ENCODE measurements around the gene AVPR2. TPM values are rescaled to one million over a fixed set of nuclear protein-coding genes. Genes with fewer than 3 reads are reported as not detected.
A peak's percentile ranks its signal among the peaks of the same experiment; 100 is the strongest.

AVPR2 gene
- total and polyA plus RNA-seq, 9 of the 15 experiments (the other 6 are each of a cell fraction or from before 2014, with no cell fraction given) = not detected

DNA sequence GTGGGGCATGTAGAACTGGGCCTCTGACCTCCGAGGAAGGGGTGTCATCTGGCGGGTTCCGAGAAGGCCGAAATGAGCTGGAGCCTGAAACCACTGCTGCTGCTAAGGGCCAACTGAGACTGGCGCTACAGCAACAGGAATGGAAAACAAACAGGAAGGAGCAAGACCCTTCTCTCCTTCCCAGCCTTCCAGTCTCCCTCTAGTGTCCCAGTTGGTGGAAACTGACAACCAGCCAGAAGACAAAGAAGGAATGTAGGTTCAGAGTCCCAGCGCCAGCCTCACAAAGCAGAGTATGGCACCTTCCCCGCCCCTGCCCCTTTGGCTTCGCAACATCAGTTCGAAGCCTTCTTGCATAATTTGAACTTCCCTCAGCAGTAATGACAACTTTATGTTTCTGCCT lies 49.8 kb upstream of the AVPR2 start:
- FAIRE-seq (no peak), ATAC-seq (no peak)
- no peak for TF ChIP-seq ETV6 (IDR thresholded peaks at IDR 0.05; ENCODE audit: borderline replicate concordance in 1 of 2, low read depth in 2 of 2, low read length in 1 of 2)
- no peak for TF ChIP-seq ETV6 (CRISPR knock-in tag; IDR thresholded peaks at IDR 0.05; ENCODE audit: borderline replicate concordance)
- TF ChIP-seq, protein P1, sequence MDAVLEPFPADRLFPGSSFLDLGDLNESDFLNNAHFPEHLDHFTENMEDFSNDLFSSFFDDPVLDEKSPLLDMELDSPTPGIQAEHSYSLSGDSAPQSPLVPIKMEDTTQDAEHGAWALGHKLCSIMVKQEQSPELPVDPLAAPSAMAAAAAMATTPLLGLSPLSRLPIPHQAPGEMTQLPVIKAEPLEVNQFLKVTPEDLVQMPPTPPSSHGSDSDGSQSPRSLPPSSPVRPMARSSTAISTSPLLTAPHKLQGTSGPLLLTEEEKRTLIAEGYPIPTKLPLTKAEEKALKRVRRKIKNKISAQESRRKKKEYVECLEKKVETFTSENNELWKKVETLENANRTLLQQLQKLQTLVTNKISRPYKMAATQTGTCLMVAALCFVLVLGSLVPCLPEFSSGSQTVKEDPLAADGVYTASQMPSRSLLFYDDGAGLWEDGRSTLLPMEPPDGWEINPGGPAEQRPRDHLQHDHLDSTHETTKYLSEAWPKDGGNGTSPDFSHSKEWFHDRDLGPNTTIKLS (IDR thresholded peaks at IDR 0.05; ENCODE audit: borderline replicate concordance, low read depth) = no peak
- TF ChIP-seq MTF1 (CRISPR knock-in tag; IDR thresholded peaks at IDR 0.05; ENCODE audit: borderline replicate concordance) = no peak
- no peak for TF ChIP-seq ZNF41 (CRISPR knock-in tag; conservative IDR thresholded peaks at IDR 0.05)
- TF ChIP-seq, protein P2, sequence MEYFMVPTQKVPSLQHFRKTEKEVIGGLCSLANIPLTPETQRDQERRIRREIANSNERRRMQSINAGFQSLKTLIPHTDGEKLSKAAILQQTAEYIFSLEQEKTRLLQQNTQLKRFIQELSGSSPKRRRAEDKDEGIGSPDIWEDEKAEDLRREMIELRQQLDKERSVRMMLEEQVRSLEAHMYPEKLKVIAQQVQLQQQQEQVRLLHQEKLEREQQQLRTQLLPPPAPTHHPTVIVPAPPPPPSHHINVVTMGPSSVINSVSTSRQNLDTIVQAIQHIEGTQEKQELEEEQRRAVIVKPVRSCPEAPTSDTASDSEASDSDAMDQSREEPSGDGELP (CRISPR knock-in tag; IDR thresholded peaks at IDR 0.05; ENCODE audit: borderline replicate concordance) = no peak
- TF ChIP-seq, protein P3, sequence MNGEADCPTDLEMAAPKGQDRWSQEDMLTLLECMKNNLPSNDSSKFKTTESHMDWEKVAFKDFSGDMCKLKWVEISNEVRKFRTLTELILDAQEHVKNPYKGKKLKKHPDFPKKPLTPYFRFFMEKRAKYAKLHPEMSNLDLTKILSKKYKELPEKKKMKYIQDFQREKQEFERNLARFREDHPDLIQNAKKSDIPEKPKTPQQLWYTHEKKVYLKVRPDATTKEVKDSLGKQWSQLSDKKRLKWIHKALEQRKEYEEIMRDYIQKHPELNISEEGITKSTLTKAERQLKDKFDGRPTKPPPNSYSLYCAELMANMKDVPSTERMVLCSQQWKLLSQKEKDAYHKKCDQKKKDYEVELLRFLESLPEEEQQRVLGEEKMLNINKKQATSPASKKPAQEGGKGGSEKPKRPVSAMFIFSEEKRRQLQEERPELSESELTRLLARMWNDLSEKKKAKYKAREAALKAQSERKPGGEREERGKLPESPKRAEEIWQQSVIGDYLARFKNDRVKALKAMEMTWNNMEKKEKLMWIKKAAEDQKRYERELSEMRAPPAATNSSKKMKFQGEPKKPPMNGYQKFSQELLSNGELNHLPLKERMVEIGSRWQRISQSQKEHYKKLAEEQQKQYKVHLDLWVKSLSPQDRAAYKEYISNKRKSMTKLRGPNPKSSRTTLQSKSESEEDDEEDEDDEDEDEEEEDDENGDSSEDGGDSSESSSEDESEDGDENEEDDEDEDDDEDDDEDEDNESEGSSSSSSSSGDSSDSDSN (IDR thresholded peaks at IDR 0.05; ENCODE audit: borderline replicate concordance in 1 of 2, low read depth in 2 of 2, low read length in 2 of 2) = no peak
- TF ChIP-seq RAD51 (IDR thresholded peaks at IDR 0.05; ENCODE audit: borderline replicate concordance, low read depth) = no peak
- no peak for TF ChIP-seq RB1 (IDR thresholded peaks at IDR 0.05; ENCODE audit: low read depth)
- TF ChIP-seq ZNF184 (CRISPR knock-in tag; IDR thresholded peaks at IDR 0.05) = no peak
- no peak for TF ChIP-seq ZNF232 (CRISPR knock-in tag; IDR thresholded peaks at IDR 0.05)
- TF ChIP-seq PHF21A (IDR thresholded peaks at IDR 0.05; ENCODE audit: borderline replicate concordance, low read depth) = no peak
- no peak for TF ChIP-seq KAT8 (IDR thresholded peaks at IDR 0.05; ENCODE audit: low read depth)
- no peak for TF ChIP-seq CBX2 (IDR thresholded peaks at IDR 0.05; ENCODE audit: insufficient read depth, low read length, poor library complexity, severe bottlenecking)
- TF ChIP-seq, protein P4, sequence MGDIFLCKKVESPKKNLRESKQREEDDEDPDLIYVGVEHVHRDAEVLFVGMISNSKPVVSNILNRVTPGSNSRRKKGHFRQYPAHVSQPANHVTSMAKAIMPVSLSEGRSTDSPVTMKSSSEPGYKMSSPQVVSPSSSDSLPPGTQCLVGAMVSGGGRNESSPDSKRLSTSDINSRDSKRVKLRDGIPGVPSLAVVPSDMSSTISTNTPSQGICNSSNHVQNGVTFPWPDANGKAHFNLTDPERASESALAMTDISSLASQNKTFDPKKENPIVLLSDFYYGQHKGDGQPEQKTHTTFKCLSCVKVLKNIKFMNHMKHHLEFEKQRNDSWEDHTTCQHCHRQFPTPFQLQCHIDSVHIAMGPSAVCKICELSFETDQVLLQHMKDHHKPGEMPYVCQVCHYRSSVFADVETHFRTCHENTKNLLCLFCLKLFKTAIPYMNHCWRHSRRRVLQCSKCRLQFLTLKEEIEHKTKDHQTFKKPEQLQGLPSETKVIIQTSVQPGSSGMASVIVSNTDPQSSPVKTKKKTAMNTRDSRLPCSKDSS (IDR thresholded peaks at IDR 0.05; ENCODE audit: low read depth, partially characterized antibody) = no peak

More for the DNA sequence above, 49.8 kb upstream of the AVPR2 start:
- no peaks in the 10 kb centered on the region for H3K79me2 ChIP-seq (ENCODE audit: control insufficient read depth, insufficient read depth, low read length)
- POLR2A ChIA-PET = no interaction called here
- intact Hi-C loops (cut with micrococcal nuclease) (no loop called here), in situ Hi-C loops (cut with MboI) (no loop called here)
- no TSS peak for BruUV-seq (replicated peaks)
- no peak overlapping the region for H2AFZ ChIP-seq (ENCODE audit: low read depth, low read length)
- WGBS (ENCODE audit: insufficient coverage, low coverage, missing lambda C conversion rate) = 84% methylated on average over 7 of the region's 9 CpGs
- no peak overlapping the region for H3K4me3 ChIP-seq
- no peak for DNase-seq (ENCODE audit: extremely low read depth in 1 of 4, low spot score in 3 of 4)
- H3K9me3 ChIP-seq (replicated peaks; ENCODE audit: control insufficient read depth, insufficient read depth, low read depth, low read length) = no peaks in the 10 kb centered on the region
- peaks cover 7 to 13% of the 10 kb centered on the region in 2 experiments for H3K27me3 ChIP-seq (ENCODE audit: control insufficient read depth in 2 of 2, insufficient read depth in 2 of 2, low read length in 2 of 2)
- no peaks in the 10 kb centered on the region for H3K36me3 ChIP-seq (ENCODE audit: control insufficient read depth, insufficient read depth, low read length)
- peaks cover 22 to 23% of the 10 kb centered on the region in 2 experiments; a peak in 4 of 5 replicates for H3K4me1 ChIP-seq (replicated peaks in 1 of 2; ENCODE audit: control insufficient read depth in 2 of 2, insufficient read depth in 2 of 2, low read length in 2 of 2)
- no peaks in the 10 kb centered on the region for H4K20me1 ChIP-seq (replicated peaks; ENCODE audit: control insufficient read depth, insufficient read depth, low read length)
- CTCF ChIA-PET (ENCODE audit: low intra/inter-chr PET ratio) = no interaction called here
- peak overlapping the region; percentile 82; the same call in 1 of the 3 replicates for H3K27ac ChIP-seq (ENCODE audit: extremely low read depth, low read depth, low read length)
- no peaks in the 10 kb centered on the region for H3K9me1 ChIP-seq (ENCODE audit: control insufficient read depth, insufficient read depth, low read length)
- no peak overlapping the region for H3K9ac ChIP-seq (ENCODE audit: insufficient read depth in 1 of 2, low read depth in 2 of 2, low read length in 2 of 2)
- H3K4me2 ChIP-seq (ENCODE audit: insufficient read depth, low read length) = no peak overlapping the region

Measured in K562 (cell line).